ENCODE results near the gene NBPF11. TPM values are rescaled to one million over a fixed set of nuclear protein-coding genes. Genes with fewer than 3 reads are reported as not detected.

Gene NBPF11
- polyA plus RNA-seq, 1 donor = 19.3 TPM

Other genes with a start within 250 kb of the NBPF11 start
- not detected for gene GJA8, start 249.5 kb downstream of the NBPF11 start, polyA plus RNA-seq
- 41.2 TPM for gene GPR89B, start 223.9 kb downstream of the NBPF11 start, polyA plus RNA-seq

All from large intestine (tissue), 1 donor.